DND-41 (cell line): Measurements from ENCODE around the gene TM7SF3.

Experiments
- CTCF ChIP-seq: IDR thresholded peaks from 2 replicates; pipeline ENCODE4 v1.5.1; 2012; ENCODE audit warnings: borderline replicate concordance, low read length, moderate library complexity, mild to moderate bottlenecking; ENCODE audit not compliant: poor library complexity, severe bottlenecking; ENCODE audit errors: extremely low read depth
- EZH2 ChIP-seq: IDR thresholded peaks from 3 replicates; pipeline ENCODE4 v1.6.1; 2012; ENCODE audit warnings: borderline replicate concordance, low read depth, mild to moderate bottlenecking, moderate library complexity, low read length, inconsistent platforms; ENCODE audit not compliant: severe bottlenecking

GRCh38 chr12:27034607-27035293 is 20.6 kb upstream of the TM7SF3 start:
- no peak for TF ChIP-seq CTCF
- TF ChIP-seq EZH2: no peak
